NCI-H2081 (cell line): ENCODE data around the gene GPR183.
"Not testable (repeated sequence)": the region's sequence is repeated elsewhere in the genome, so short reads cannot be mapped to it uniquely, and the experiment has no call there.

Experiments
- DNase-seq, 2 experiments: peaks; one replicate each; lab custom pipeline; 2025; lab: John Stamatoyannopoulos, UW

The GPR183 gene

GRCh38 chr13:99269627-99270241 lies 37.5 kb downstream of the GPR183 start:
- peak; percentile 9 to 56 for DNase-seq

DNA sequence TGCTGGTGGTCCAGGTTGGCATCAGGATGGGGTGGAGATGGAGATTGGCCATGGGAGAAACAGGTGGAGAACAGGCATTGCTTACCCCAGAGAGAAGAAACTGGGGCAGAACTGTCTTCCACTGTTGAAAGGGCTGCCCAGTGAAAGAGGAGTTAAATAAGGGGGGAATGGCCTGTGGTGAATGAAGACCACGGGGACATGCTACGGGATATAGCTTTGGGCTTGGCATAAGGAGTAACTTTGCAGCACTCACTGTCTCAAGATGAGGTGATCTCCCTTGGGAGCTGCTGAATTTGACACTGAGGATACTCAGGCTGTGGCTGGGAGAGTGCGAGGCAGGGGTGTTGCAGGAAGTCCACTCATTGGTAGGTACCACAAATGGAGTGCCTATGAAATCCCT lies 38.4 kb downstream of the GPR183 start:
- DNase-seq = no peak

DNA sequence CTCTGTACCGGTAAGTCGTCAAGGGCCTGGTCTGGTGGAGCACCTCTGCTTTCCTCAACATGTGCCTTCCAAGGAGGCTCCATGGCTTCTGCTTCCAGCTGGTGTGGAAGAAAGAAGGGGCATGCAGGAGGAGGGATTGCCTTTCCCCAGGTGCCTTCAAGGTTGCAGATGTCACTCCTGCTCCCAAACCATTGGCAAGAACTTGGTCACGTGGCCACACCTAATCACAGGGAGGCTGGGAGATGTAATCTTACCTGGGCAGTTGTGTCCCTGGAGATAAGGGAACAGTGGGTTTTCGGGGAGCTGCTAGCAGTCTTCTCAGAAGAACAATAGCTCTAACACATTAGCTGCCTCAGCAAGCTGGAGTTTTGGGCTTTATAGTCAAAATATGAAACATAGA lies 39.3 kb downstream of the GPR183 start:
- no peak for DNase-seq

DNA sequence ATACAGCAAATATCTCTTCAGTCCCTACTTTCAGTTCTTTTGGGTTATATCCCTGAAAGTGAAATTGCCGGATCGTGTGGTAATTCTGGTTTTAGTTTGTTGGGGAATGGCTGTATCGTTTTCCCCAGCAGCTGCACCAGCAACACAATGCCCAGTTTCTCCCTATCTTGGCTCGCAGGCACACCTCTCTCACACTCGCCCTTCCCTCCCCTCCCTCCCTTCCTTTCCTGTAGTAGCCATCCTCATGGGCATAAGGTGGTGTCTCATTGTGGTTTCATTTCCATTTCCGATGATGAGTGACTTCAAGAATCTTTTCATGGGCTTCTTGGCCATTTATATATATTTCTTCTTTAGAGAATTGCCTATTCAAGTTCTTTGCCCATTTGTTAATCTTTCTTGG lies 40.4 kb downstream of the GPR183 start:
- no peak for DNase-seq

GRCh38 chr13:99265821-99266426 lies 41.3 kb downstream of the GPR183 start:
- peak; percentile 8 to 60 for DNase-seq

- DNase-seq = no peak
Measured at GRCh38 chr13:99265162-99265800, 41.9 kb downstream of the GPR183 start.

GRCh38 chr13:99264051-99264450 lies 43.1 kb downstream of the GPR183 start:
- DNase-seq = no peak

DNA sequence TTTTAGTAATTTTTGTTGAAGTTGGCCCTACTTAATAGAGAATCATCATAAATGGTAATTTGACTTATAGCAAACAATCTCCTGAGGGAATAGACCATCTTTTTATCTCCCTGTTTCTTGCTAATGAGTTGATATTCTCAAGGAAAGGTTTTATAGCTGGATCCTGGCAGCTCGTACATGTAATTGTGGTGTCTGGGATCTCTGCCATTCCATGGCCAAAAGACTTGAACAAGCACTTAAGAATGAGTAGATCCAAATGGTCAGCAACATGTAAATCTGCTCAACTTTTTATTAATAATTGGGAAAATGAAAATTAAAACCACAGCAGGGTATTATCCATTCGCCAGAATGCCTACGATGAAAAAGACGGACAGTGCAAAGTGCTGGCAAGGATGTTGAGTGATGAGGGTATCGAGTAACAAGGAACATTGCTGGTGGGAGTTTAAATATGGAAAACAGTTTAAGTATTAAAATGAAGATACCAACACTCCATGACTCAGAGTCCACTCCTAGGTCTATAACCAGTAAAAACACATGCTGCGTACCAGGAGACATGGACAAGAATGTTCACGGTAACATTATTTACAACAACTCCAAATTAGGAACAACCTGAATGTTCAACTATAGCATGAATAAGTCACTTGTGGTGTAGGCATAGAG lies 43.9 kb downstream of the GPR183 start:
- no peak for DNase-seq

DNA sequence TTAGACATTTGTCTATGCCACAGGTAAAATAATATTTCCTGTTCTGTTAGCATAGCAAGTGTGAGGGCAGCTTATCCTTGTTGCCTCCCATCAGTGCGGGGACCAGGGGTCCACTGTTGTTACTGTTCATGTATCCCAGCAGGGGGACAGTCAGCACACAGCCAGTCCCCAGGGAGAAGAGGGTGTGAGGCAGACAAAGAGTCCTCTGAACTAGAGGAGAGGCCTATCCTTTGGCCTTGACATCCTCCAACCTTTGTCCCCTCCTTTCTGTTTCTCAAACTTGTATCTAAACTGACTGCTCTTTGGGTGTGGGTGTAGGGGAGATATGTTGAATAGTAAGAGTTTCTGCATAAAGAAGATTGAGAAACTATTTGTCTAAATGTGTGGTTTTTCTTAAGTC lies 46.1 kb downstream of the GPR183 start:
- no peak for DNase-seq

- no peak for DNase-seq
Measured at GRCh38 chr13:99260216-99260615, 47.0 kb downstream of the GPR183 start.

GRCh38 chr13:99258946-99259345 lies 48.3 kb downstream of the GPR183 start:
- no peak for DNase-seq

- no peak for DNase-seq
Measured at GRCh38 chr13:99258210-99258860, 48.9 kb downstream of the GPR183 start, which contains the start of gene GPR18. GPR18 (minus strand) TSS chr13:99258379; CDS start chr13:99255872, 2,507 bp downstream.

GRCh38 chr13:99257291-99257690 lies 49.9 kb downstream of the GPR183 start:
- no peak for DNase-seq

- no peak for DNase-seq
Measured at GRCh38 chr13:99256709-99257108, 50.5 kb downstream of the GPR183 start.

DNA sequence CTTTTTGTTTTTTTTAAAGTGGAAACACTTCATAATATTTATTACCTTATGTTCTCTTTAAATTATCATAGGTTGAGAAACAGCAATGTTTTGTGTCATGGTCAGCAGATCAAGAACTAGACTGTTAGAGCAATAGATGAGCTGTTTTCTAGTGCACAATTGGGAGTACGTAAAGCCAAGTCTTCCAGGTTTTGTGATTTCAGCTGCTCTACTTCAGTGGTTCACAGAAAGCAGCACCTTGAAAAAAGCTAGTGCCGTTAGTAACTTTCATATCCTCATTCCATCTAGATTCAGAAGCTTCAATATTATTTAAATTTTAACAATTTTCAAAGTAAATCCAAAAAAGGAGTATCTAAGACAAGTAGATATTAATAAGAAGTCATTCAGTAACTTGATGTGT lies 50.9 kb downstream of the GPR183 start:
- DNase-seq = no peak

- DNase-seq = no peak
Measured at GRCh38 chr13:99255271-99255670, 51.9 kb downstream of the GPR183 start.

DNA sequence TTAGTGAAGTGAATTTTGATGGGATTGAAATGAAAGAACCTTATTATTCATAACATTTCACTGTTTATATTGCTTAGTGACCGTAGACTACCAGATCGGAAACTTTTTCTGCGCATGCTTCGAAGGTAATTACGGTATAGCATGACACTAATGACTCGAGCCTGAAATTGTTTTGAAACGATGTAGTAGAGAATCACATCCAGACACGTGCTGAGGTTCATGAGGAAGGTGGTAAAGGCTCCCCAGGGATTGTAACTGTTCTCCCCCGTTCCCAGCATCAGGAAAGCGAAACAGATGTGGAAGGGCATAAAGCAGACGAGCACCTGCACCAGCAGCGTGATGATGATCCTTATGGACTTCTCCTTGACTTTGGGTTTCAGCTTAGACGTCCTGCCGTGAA lies 52.4 kb downstream of the GPR183 start:
- no peak for DNase-seq

DNA sequence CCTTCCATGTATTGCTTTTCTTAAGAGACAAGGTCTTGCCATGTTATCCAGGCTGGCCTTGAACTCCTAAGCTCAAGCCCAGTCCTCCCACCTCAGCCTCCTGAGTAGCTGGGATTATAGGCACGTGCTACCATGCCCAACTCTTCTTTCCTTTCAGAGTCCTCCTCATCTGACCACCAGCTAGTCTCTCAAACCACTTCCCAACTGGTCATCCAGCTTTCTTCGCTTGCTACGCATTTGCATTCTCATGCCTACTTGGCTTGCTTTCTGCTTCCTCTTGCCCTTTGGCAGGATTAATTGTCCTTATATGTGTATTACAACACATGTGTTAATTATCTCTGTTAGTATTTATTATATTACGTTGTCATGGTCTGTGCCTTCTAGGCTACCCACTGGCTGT lies 55.3 kb downstream of the GPR183 start:
- DNase-seq = no peak

DNA sequence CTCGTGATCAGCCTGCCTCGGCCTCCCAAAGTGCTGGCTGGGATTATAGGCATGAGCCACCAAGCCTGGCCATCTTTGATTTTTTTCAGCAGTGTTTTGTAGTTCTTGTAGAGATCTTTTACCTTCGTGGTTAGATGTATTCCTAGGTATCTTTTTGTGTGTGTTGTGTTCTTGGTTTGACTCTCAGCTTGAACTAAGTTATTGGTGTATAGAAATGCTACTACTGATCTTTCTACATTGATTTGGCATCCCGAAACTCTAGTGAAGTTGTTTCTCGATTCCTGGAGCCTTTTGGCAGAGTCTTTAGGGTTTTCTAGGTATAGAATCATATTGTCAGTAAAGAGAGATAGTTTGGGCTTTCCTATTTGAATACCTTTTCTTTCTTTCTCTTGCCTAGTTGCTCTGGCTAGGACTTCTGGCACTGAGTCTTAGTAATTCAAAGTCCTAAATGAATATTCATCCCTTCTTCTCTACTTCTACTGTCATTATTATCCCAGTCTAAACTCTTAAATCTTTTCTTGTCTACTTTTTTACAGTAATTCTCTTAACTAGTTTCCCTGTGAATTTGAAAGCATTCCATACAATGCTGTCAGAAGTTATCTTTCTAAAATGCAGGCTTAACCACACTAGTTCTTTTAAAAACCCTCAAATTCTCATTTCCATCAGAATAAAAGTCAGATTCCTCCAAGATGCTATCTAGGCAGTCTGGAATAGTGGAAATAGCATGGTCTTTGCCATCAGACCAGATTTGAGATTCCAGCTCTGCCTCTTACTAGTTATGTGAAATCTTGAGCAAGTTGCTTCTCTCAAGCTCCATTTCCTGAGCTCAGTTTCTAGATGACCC lies 56.0 kb downstream of the GPR183 start:
- DNase-seq = no peak

GRCh38 chr13:99249606-99250005 lies 57.6 kb downstream of the GPR183 start:
- not testable (repeated sequence) for DNase-seq

GRCh38 chr13:99249178-99249577 lies 58.0 kb downstream of the GPR183 start:
- not testable (repeated sequence) for DNase-seq

- DNase-seq = no peak
Measured at GRCh38 chr13:99246100-99246499, 61.1 kb downstream of the GPR183 start.
